Esophagus (tissue), 2 donors: ENCODE data around the gene SLC47A2. TPM values are rescaled to one million over a fixed set of nuclear protein-coding genes. Genes with fewer than 3 reads are reported as not detected.

Experiments
- H3K27ac ChIP-seq, 2 donors: one replicate each; pipeline ENCODE4 v1.5.1; 2013; ENCODE audit warnings: low read depth in 2 of 2, mild to moderate bottlenecking in 2 of 2, inconsistent platforms in 1 of 2, low read length in 1 of 2, moderate library complexity in 1 of 2
- H3K27me3 ChIP-seq, 2 donors: one replicate each; pipeline ENCODE4 v1.6.1; 2013; ENCODE audit warnings: low read length in 2 of 2, control low read depth in 1 of 2, mild to moderate bottlenecking in 1 of 2; ENCODE audit not compliant: insufficient read depth in 2 of 2, control insufficient read depth in 1 of 2
- H3K36me3 ChIP-seq, 2 donors: one replicate each; pipeline ENCODE4 v1.6.1; 2013; ENCODE audit warnings: low read length in 1 of 2; ENCODE audit not compliant: control insufficient read depth in 2 of 2, insufficient read depth in 2 of 2
- H3K4me1 ChIP-seq, 2 donors: one replicate each; pipeline ENCODE4 v1.6.1; 2013; ENCODE audit warnings: low read length in 1 of 2; ENCODE audit not compliant: control insufficient read depth in 2 of 2, insufficient read depth in 2 of 2
- H3K4me3 ChIP-seq, 2 donors: one replicate each; pipeline ENCODE4 v1.5.1; 2013; ENCODE audit warnings: low read length in 2 of 2, mild to moderate bottlenecking in 2 of 2, low read depth in 1 of 2, moderate library complexity in 1 of 2
- H3K9me3 ChIP-seq, 2 donors: one replicate each; pipeline ENCODE4 v1.6.1; 2013; ENCODE audit warnings: mild to moderate bottlenecking in 2 of 2, low read depth in 1 of 2, low read length in 1 of 2, moderate library complexity in 1 of 2; ENCODE audit not compliant: control insufficient read depth in 2 of 2, insufficient read depth in 1 of 2
- WGBS, 2 donors: extraction: QIAGEN DNeasy Blood & Tissue Kit; methylation state at CpG; one replicate each; pipeline ENCODE4 v1.1.7; 2013; 5-methylcytosine and 5-hydroxymethylcytosine counted together
- polyA plus RNA-seq, 2 donors: library from polyadenylated mRNA; stranded (reverse); fragments of 200-250 nt; gene quantifications; one replicate each; pipeline ENCODE4 v1.2.3, GENCODE V29; 2013
- donor health status: healthy with polysubstance abuse.
- donor health status: Bipolar disorder and iron deficiency.

The SLC47A2 gene
- polyA plus RNA-seq, 2 donors: 1.1 to 2.7 TPM

GRCh38 chr17:19641687-19642372 is 74.6 kb downstream of the SLC47A2 start:
- Histone ChIP-seq H3K4me3 (no peak overlapping the region), H3K36me3 (no peaks in the 10 kb centered on the region), H3K27me3 (no peaks in the 10 kb centered on the region), H3K9me3 (no peaks in the 10 kb centered on the region), H3K4me1 (peaks cover 0 to under 1% of the 10 kb centered on the region in 2 donors), H3K27ac (no peak overlapping the region)
- WGBS, 2 donors: 64 to 74% methylated on average over 4 of the region's 4 CpGs

GRCh38 chr17:19631905-19632304 is 84.5 kb downstream of the SLC47A2 start:
- Histone ChIP-seq H3K4me3 (no peak overlapping the region), H3K27ac (no peak overlapping the region), H3K27me3 (no peaks in the 10 kb centered on the region), H3K9me3 (no peaks in the 10 kb centered on the region), H3K36me3 (no peaks in the 10 kb centered on the region), H3K4me1 (no peaks in the 10 kb centered on the region)
- WGBS, 2 donors: 82 to 96% methylated on average over 2 of the region's 2 CpGs

DNA sequence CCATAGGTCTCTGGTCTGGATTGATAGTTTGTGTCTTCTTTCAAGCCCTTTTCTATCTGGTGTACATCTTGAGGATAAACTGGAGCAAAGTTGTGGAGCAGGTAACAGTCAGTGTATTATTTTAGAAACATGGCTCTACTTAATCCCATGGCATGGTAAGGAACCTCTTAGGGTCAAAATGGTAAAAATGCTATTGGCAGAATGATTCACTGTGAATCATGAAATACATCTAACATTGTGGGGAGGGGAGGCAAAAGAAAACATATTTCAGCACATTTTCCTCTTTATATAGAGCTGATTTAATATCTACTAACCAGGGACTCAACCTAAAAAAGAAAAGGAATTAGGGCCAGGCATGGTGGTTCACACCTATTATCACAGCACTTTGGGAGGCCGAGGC is 85.7 kb downstream of the SLC47A2 start:
- no peak overlapping the region for H3K4me3 ChIP-seq
- no peaks in the 10 kb centered on the region for H3K27me3 ChIP-seq
- 86 to 93% methylated on average over 1 of the region's 1 CpG for WGBS, 2 donors
- H3K4me1 ChIP-seq: no peaks in the 10 kb centered on the region
- H3K9me3 ChIP-seq: no peaks in the 10 kb centered on the region
- no peak overlapping the region for H3K27ac ChIP-seq
- H3K36me3 ChIP-seq: no peaks in the 10 kb centered on the region

DNA sequence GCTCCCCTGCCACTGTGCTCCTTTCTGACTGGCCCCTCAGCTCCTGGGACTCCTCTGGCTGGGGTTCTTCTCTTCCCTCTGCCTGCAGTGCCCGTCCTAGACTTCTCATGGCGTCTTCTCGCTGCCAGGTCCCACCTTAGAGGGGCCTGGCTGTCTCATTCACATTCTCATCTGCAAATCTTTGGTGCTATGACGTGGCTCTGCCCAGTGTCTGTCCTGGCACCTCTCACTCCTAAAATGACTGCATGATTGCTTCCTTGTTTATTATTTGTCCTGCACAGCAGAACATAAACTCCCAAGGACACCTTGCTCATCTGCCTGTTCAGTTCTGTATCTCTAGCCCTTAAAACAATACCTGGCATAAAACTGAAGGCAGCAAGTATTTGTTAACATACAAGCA is 86.3 kb downstream of the SLC47A2 start:
- Histone ChIP-seq H3K36me3 (no peaks in the 10 kb centered on the region), H3K4me3 (no peak overlapping the region), H3K27ac (no peak overlapping the region), H3K4me1 (no peaks in the 10 kb centered on the region), H3K9me3 (no peaks in the 10 kb centered on the region), H3K27me3 (no peaks in the 10 kb centered on the region)
- WGBS, 2 donors: 80 to 84% methylated on average over 4 of the region's 4 CpGs

DNA sequence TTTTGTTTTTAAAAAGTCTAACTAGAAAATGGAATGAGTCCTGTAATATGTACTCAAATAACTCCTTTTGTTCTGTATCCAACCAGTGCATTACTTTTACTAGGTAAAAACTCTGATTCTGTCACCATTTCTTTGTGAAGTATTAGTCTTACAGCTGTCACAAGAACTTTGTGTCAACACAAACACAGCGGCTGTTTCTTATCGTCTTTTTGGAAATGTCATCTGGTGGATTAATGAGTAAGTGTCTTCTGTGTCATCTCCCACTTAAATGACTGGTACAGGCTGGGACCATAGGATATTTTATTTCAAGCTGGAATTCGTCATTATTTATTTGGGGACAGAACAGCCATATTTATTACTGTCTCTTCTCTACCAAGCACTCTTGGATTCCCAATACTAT is 86.9 kb downstream of the SLC47A2 start:
- WGBS, 2 donors: 46 to 59% methylated on average over 3 of the region's 3 CpGs
- H3K36me3 ChIP-seq: no peaks in the 10 kb centered on the region

More for the DNA sequence above, 86.9 kb downstream of the SLC47A2 start:
- Histone ChIP-seq H3K4me1 (no peaks in the 10 kb centered on the region), H3K9me3 (no peaks in the 10 kb centered on the region), H3K27ac (no peak overlapping the region), H3K4me3 (no peak overlapping the region), H3K27me3 (no peaks in the 10 kb centered on the region)

Other genes starting within 250 kb of the SLC47A2 start
- 1 to 10 TPM; 1.1 to 1.4 TPM for gene SLC47A1, start 182.7 kb downstream of the SLC47A2 start, polyA plus RNA-seq
- gene ALDH3A2, start 67.8 kb downstream of the SLC47A2 start, polyA plus RNA-seq: 100 to 1,000 TPM in 1 of 2 donors, 10 to 100 TPM in 1; 77.3 to 106 TPM
- gene ALDH3A1, start 31.7 kb upstream of the SLC47A2 start, polyA plus RNA-seq: 100 to 1,000 TPM; 202 to 673 TPM
- gene ULK2, start 151.4 kb upstream of the SLC47A2 start, polyA plus RNA-seq: 1 to 10 TPM; 4.2 to 5.4 TPM